ENCODE measurements around the gene GLYATL1. TPM values are rescaled to one million over a fixed set of nuclear protein-coding genes. Genes with fewer than 3 reads are reported as not detected.

The GLYATL1 gene
- total RNA-seq, 1 experiment from 2014 or later = 5.4 TPM

- TF ChIP-seq PREB (CRISPR knock-in tag; IDR thresholded peaks at IDR 0.05; ENCODE audit: borderline replicate concordance) = no peak
- no peaks in the 10 kb centered on the region for H3K4me1 Mint-ChIP-seq
- H3K27ac Mint-ChIP-seq = no peak overlapping the region
- DNase-seq (ENCODE audit: low spot score) (no peak), ATAC-seq (no peak)
- CTCF ChIA-PET = no interaction called here
- H3K27me3 Mint-ChIP-seq (ENCODE audit: low read depth) = peaks cover 34% of the 10 kb centered on the region
- H3K9me3 Mint-ChIP-seq = peaks cover 46% of the 10 kb centered on the region
- no peak overlapping the region for H3K4me3 Mint-ChIP-seq
- POLR2A ChIA-PET = no interaction called here
- H3K36me3 Mint-ChIP-seq = peaks cover 25% of the 10 kb centered on the region
Measured at GRCh38 chr11:58916637-58917036, 22.7 kb upstream of the GLYATL1 start.

- H3K4me3 Mint-ChIP-seq = no peak overlapping the region
- H3K27me3 Mint-ChIP-seq (ENCODE audit: low read depth) = peaks cover 29% of the 10 kb centered on the region
- peaks cover 46% of the 10 kb centered on the region for H3K9me3 Mint-ChIP-seq
- DNase-seq (ENCODE audit: low spot score) (no peak), ATAC-seq (no peak)
- CTCF ChIA-PET = no interaction called here
- H3K27ac Mint-ChIP-seq = no peak overlapping the region
- H3K36me3 Mint-ChIP-seq = peaks cover 25% of the 10 kb centered on the region
- H3K4me1 Mint-ChIP-seq = no peaks in the 10 kb centered on the region
- TF ChIP-seq CTCF (IDR thresholded peaks at IDR 0.05) (no peak), ERG (CRISPR knock-in tag; IDR thresholded peaks at IDR 0.05) (no peak), CDX4 (CRISPR knock-in tag; IDR thresholded peaks at IDR 0.05; ENCODE audit: borderline replicate concordance) (no peak), PREB (CRISPR knock-in tag; IDR thresholded peaks at IDR 0.05; ENCODE audit: borderline replicate concordance) (no peak), MAX (CRISPR knock-in tag; IDR thresholded peaks at IDR 0.05) (no peak), USF1 (CRISPR knock-in tag; IDR thresholded peaks at IDR 0.05) (no peak), TP53 (CRISPR knock-in tag; IDR thresholded peaks at IDR 0.05) (no peak), HMGA2 (CRISPR knock-in tag; IDR thresholded peaks at IDR 0.05) (no peak), ZNF121 (CRISPR knock-in tag; IDR thresholded peaks at IDR 0.05) (no peak), CBFB (CRISPR knock-in tag; IDR thresholded peaks at IDR 0.05; ENCODE audit: low read depth) (no peak), ZNF532 (CRISPR knock-in tag; IDR thresholded peaks at IDR 0.05; ENCODE audit: borderline replicate concordance) (no peak), IRF1 (CRISPR knock-in tag; IDR thresholded peaks at IDR 0.05) (no peak), ATF3 (CRISPR knock-in tag; conservative IDR thresholded peaks at IDR 0.05) (no peak), E2F5 (CRISPR knock-in tag; IDR thresholded peaks at IDR 0.05) (no peak), FOXK1 (CRISPR knock-in tag; IDR thresholded peaks at IDR 0.05) (no peak), NFE2L1 (CRISPR knock-in tag; IDR thresholded peaks at IDR 0.05) (no peak), NR3C1 (CRISPR knock-in tag; conservative IDR thresholded peaks at IDR 0.05; ENCODE audit: low read depth) (no peak), ESRRA (CRISPR knock-in tag; IDR thresholded peaks at IDR 0.05; ENCODE audit: borderline replicate concordance) (no peak)
- POLR2A ChIA-PET = no interaction called here
Measured at GRCh38 chr11:58917159-58917783, 22.0 kb upstream of the GLYATL1 start.
